Osteocyte (in vitro differentiated cells): ENCODE results near the gene TGIF1. TPM values are rescaled to one million over a fixed set of nuclear protein-coding genes. Genes with fewer than 3 reads are reported as not detected.
A peak's percentile ranks its signal among the peaks of the same experiment; 100 is the strongest.

Source experiments
- DNase-seq: peaks from one replicate; pipeline ENCODE4 v3.0.0; 2021; ENCODE audit warnings: mixed read lengths; ENCODE audit not compliant: unreplicated experiment; ENCODE audit errors: extremely low spot score
- H3K27ac Mint-ChIP-seq: one replicate; pipeline ENCODE4 v1.8.0; 2021; ENCODE audit warnings: mild to moderate bottlenecking, mixed read lengths; ENCODE audit not compliant: unreplicated experiment
- H3K27me3 Mint-ChIP-seq: one replicate; pipeline ENCODE4 v1.8.0; 2021; ENCODE audit warnings: mixed read lengths; ENCODE audit not compliant: unreplicated experiment
- H3K36me3 Mint-ChIP-seq: one replicate; pipeline ENCODE4 v1.8.0; 2021; ENCODE audit warnings: mixed read lengths; ENCODE audit not compliant: unreplicated experiment
- H3K4me1 Mint-ChIP-seq: one replicate; pipeline ENCODE4 v1.8.0; 2021; ENCODE audit warnings: mixed read lengths; ENCODE audit not compliant: unreplicated experiment
- H3K4me3 Mint-ChIP-seq: one replicate; pipeline ENCODE4 v1.8.0; 2021; ENCODE audit warnings: mild to moderate bottlenecking, moderate library complexity, mixed read lengths; ENCODE audit not compliant: unreplicated experiment
- H3K9me3 Mint-ChIP-seq: one replicate; pipeline ENCODE4 v1.8.0; 2021; ENCODE audit warnings: mixed read lengths; ENCODE audit not compliant: unreplicated experiment
- total RNA-seq: library from RNA; stranded (reverse); gene quantifications from 2 replicates; pipeline ENCODE4 v1.2.1, GENCODE V29; 2021
- TF ChIP-seq, protein P1 (sequence below): fragments of 200-600 bp; sonication (generic); IDR thresholded peaks from 2 replicates; pipeline ENCODE4 v1.5.0; 2021; ENCODE audit warnings: antibody characterized with exemption, mild to moderate bottlenecking, moderate library complexity

Gene TGIF1
- total RNA-seq, 1 donor from 2014 or later, result 83.0 TPM

- no peaks in the 10 kb centered on the region for H3K4me1 Mint-ChIP-seq
- no peak overlapping the region for H3K4me3 Mint-ChIP-seq
- no peaks in the 10 kb centered on the region for H3K36me3 Mint-ChIP-seq
- no peak for DNase-seq
- no peaks in the 10 kb centered on the region for H3K9me3 Mint-ChIP-seq
- TF ChIP-seq, protein P1, sequence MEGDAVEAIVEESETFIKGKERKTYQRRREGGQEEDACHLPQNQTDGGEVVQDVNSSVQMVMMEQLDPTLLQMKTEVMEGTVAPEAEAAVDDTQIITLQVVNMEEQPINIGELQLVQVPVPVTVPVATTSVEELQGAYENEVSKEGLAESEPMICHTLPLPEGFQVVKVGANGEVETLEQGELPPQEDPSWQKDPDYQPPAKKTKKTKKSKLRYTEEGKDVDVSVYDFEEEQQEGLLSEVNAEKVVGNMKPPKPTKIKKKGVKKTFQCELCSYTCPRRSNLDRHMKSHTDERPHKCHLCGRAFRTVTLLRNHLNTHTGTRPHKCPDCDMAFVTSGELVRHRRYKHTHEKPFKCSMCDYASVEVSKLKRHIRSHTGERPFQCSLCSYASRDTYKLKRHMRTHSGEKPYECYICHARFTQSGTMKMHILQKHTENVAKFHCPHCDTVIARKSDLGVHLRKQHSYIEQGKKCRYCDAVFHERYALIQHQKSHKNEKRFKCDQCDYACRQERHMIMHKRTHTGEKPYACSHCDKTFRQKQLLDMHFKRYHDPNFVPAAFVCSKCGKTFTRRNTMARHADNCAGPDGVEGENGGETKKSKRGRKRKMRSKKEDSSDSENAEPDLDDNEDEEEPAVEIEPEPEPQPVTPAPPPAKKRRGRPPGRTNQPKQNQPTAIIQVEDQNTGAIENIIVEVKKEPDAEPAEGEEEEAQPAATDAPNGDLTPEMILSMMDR, result no peak
- no peak overlapping the region for H3K27ac Mint-ChIP-seq
- H3K27me3 Mint-ChIP-seq, result no peaks in the 10 kb centered on the region
These were observed 22.0 kb upstream of the TGIF1 start for GRCh38 chr18:3427944-3428343.

GRCh38 chr18:3429121-3429520 lies 20.9 kb upstream of the TGIF1 start:
- H3K9me3 Mint-ChIP-seq, result no peaks in the 10 kb centered on the region
- no peaks in the 10 kb centered on the region for H3K27me3 Mint-ChIP-seq
- H3K4me1 Mint-ChIP-seq, result no peaks in the 10 kb centered on the region
- TF ChIP-seq, protein P1, result no peak
- no peaks in the 10 kb centered on the region for H3K36me3 Mint-ChIP-seq
- DNase-seq, result no peak
- no peak overlapping the region for H3K4me3 Mint-ChIP-seq
- no peak overlapping the region for H3K27ac Mint-ChIP-seq

DNA sequence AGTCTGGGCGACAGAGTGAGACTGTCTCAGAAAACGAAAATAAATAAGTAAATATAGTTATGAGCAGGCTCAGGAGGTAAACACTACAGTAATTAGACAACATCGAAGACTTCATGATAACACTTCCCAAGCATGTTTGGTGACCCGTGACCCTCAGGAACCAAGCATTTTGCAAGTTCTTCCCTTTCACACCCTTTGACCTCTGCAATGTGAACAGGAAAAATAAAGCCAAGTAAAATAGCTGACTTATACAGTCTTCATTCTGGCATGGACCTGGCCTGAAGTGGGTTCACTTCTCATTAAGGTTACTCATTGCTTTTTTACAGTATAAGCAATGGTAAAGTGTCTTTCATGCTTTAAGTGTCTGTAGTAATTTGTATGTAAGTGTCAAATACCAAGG lies 15.3 kb upstream of the TGIF1 start:
- Mint-ChIP-seq H3K27me3 (no peaks in the 10 kb centered on the region), H3K4me3 (no peak overlapping the region), H3K36me3 (no peaks in the 10 kb centered on the region), H3K9me3 (no peaks in the 10 kb centered on the region), H3K27ac (no peak overlapping the region), H3K4me1 (no peaks in the 10 kb centered on the region)
- no peak for DNase-seq
- TF ChIP-seq, protein P1, result no peak

GRCh38 chr18:3440341-3440740 lies 9.6 kb upstream of the TGIF1 start:
- TF ChIP-seq, protein P1, result no peak
- H3K4me1 Mint-ChIP-seq, result peaks cover 3% of the 10 kb centered on the region
- H3K9me3 Mint-ChIP-seq, result no peaks in the 10 kb centered on the region
- H3K36me3 Mint-ChIP-seq, result no peaks in the 10 kb centered on the region
- H3K4me3 Mint-ChIP-seq, result no peak overlapping the region
- H3K27me3 Mint-ChIP-seq, result no peaks in the 10 kb centered on the region
- H3K27ac Mint-ChIP-seq, result no peak overlapping the region
- no peak for DNase-seq

DNA sequence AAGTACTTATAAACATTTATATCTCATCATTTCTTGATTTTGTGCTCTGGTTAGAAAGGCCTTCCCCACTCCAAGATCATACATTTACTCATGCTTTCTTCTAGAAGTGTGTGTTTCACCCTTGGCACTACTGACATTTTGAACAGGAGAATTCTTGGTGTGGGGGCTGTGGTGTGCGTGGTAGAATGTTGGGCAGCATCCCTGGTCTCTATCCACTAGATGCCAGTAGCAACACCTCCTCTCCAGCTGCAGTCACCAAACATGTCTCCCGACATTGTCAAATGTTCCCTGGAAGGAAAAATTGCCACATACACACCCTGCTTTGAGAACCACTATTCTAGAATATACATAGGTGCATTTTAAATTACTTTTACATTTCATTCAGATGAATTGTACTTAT lies 8.7 kb upstream of the TGIF1 start:
- Mint-ChIP-seq H3K27ac (no peak overlapping the region), H3K4me3 (no peak overlapping the region), H3K4me1 (peaks cover 10% of the 10 kb centered on the region), H3K9me3 (no peaks in the 10 kb centered on the region), H3K27me3 (no peaks in the 10 kb centered on the region), H3K36me3 (no peaks in the 10 kb centered on the region)
- TF ChIP-seq, protein P1, result peak; percentile 55
- DNase-seq, result no peak
